ENCODE data around the gene NRL. TPM values are rescaled to one million over a fixed set of nuclear protein-coding genes. Genes with fewer than 3 reads are reported as not detected.

Gene NRL
- total RNA-seq, 1 donor from 2014 or later, result 0.54 TPM

Small RNAs within 50 kb of the gene (microRNA-seq; reads per million reads assigned to microRNA genes)
- not detected for gene MIR7703

Small RNAs within 50 kb of the gene (small RNA-seq; reads per million reads assigned to genes)
- gene RNA5SP383, result not detected

Other genes starting within 250 kb of the NRL start
- 18.6 and 20.4 TPM in 2 replicates for gene DHRS4, start 161.2 kb downstream of the NRL start, total RNA-seq (ENCODE audit: low replicate concordance)
- gene DHRS4L2, start 126.0 kb downstream of the NRL start, total RNA-seq (ENCODE audit: low replicate concordance), result 3.6 and 7.4 TPM in 2 replicates
- 0.77 and 1.4 TPM in 2 replicates for gene CARMIL3, start 62.9 kb downstream of the NRL start, total RNA-seq (ENCODE audit: low replicate concordance)
- gene CPNE6, start 43.4 kb downstream of the NRL start, total RNA-seq (ENCODE audit: low replicate concordance), result not detected in 2 replicates
- gene PCK2, start 20.6 kb downstream of the NRL start, total RNA-seq (ENCODE audit: low replicate concordance), result 11.1 and 26.6 TPM in 2 replicates
- 66.5 and 83.8 TPM in 2 replicates for gene DCAF11, start 172 bp downstream of the NRL start, total RNA-seq (ENCODE audit: low replicate concordance)
- 0.77 and 1.2 TPM in 2 replicates for gene FITM1, start 15.7 kb upstream of the NRL start, total RNA-seq (ENCODE audit: low replicate concordance)
- gene PSME1, start 21.2 kb upstream of the NRL start, total RNA-seq (ENCODE audit: low replicate concordance), result 32.7 and 37.5 TPM in 2 replicates
- gene EMC9, start 26.6 kb upstream of the NRL start, total RNA-seq (ENCODE audit: low replicate concordance), result 14.0 and 23.8 TPM in 2 replicates
- gene PSME2, start 31.7 kb upstream of the NRL start, total RNA-seq (ENCODE audit: low replicate concordance), result 43.5 and 53.5 TPM in 2 replicates
- gene RNF31, start 32.5 kb upstream of the NRL start, total RNA-seq (ENCODE audit: low replicate concordance), result 28.8 and 38.3 TPM in 2 replicates
- 6.9 and 9.7 TPM in 2 replicates for gene IRF9, start 46.3 kb upstream of the NRL start, total RNA-seq (ENCODE audit: low replicate concordance)
- gene REC8, start 57.1 kb upstream of the NRL start, total RNA-seq (ENCODE audit: low replicate concordance), result 34.6 and 59.8 TPM in 2 replicates
- 15.9 and 35.5 TPM in 2 replicates for gene IPO4, start 73.9 kb upstream of the NRL start, total RNA-seq (ENCODE audit: low replicate concordance)
- gene TM9SF1, start 80.5 kb upstream of the NRL start, total RNA-seq (ENCODE audit: low replicate concordance), result 30.5 and 37.6 TPM in 2 replicates
- gene TSSK4, start 90.7 kb upstream of the NRL start, total RNA-seq (ENCODE audit: low replicate concordance), result not detected in 2 replicates
- gene CHMP4A, start 98.5 kb upstream of the NRL start, total RNA-seq (ENCODE audit: low replicate concordance), result 35.3 and 37.1 TPM in 2 replicates
- 18.3 and 20.1 TPM in 2 replicates for gene MDP1, start 101.1 kb upstream of the NRL start, total RNA-seq (ENCODE audit: low replicate concordance)
- 170 and 220 TPM in 2 replicates for gene NEDD8, start 117.4 kb upstream of the NRL start, total RNA-seq (ENCODE audit: low replicate concordance)
- gene GMPR2, start 118.0 kb upstream of the NRL start, total RNA-seq (ENCODE audit: low replicate concordance), result 98.4 and 101 TPM in 2 replicates
- gene TINF2, start 127.7 kb upstream of the NRL start, total RNA-seq (ENCODE audit: low replicate concordance), result 32.6 and 42.5 TPM in 2 replicates
- gene TGM1, start 148.2 kb upstream of the NRL start, total RNA-seq (ENCODE audit: low replicate concordance), result 2.6 and 4.9 TPM in 2 replicates
- gene RABGGTA, start 156.6 kb upstream of the NRL start, total RNA-seq (ENCODE audit: low replicate concordance), result 7.1 and 22.9 TPM in 2 replicates
- 19.7 and 27.4 TPM in 2 replicates for gene DHRS1, start 184.8 kb upstream of the NRL start, total RNA-seq (ENCODE audit: low replicate concordance)
- gene NOP9, start 184.9 kb upstream of the NRL start, total RNA-seq (ENCODE audit: low replicate concordance), result 14.8 and 24.7 TPM in 2 replicates
- gene CIDEB, start 193.0 kb upstream of the NRL start, total RNA-seq (ENCODE audit: low replicate concordance), result 0.12 TPM in 1 of 2 replicates, not detected in the other
- 1.8 and 9.0 TPM in 2 replicates for gene LTB4R2, start 195.2 kb upstream of the NRL start, total RNA-seq (ENCODE audit: low replicate concordance)
- gene LTB4R, start 196.6 kb upstream of the NRL start, total RNA-seq (ENCODE audit: low replicate concordance), result 1.9 and 4.6 TPM in 2 replicates
- not detected in 2 replicates for gene ADCY4, start 220.1 kb upstream of the NRL start, total RNA-seq (ENCODE audit: low replicate concordance)
- gene RIPK3, start 225.0 kb upstream of the NRL start, total RNA-seq (ENCODE audit: low replicate concordance), result not detected in 2 replicates